SK-MEL-5 (cell line): ENCODE data around the gene PNPLA2. TPM values are rescaled to one million over a fixed set of nuclear protein-coding genes. Genes with fewer than 3 reads are reported as not detected.

Source experiments
- DNase-seq: peaks from one replicate; pipeline ENCODE4 v3.0.0-alpha.2; 2016; ENCODE audit warnings: low read depth, low spot score
- in situ Hi-C: cut with HindIII; loops from 2 replicates; pipeline ENCODE4 v1.10.0; 2016; ENCODE audit warnings: low sequenced_read_pairs, high pct_unique_total_duplicates, low pct_unique_long_range_greater_than_20kb
- total RNA-seq: library from RNA; depleted of rRNA; stranded (reverse); fragments of >200 nt; shearing (Covaris generic); gene quantifications from 2 replicates; pipeline ENCODE4 v1.2.3, GENCODE V29; 2014

PNPLA2 gene
- total RNA-seq, 1 experiment from 2014 or later, result 6.3 TPM

DNA sequence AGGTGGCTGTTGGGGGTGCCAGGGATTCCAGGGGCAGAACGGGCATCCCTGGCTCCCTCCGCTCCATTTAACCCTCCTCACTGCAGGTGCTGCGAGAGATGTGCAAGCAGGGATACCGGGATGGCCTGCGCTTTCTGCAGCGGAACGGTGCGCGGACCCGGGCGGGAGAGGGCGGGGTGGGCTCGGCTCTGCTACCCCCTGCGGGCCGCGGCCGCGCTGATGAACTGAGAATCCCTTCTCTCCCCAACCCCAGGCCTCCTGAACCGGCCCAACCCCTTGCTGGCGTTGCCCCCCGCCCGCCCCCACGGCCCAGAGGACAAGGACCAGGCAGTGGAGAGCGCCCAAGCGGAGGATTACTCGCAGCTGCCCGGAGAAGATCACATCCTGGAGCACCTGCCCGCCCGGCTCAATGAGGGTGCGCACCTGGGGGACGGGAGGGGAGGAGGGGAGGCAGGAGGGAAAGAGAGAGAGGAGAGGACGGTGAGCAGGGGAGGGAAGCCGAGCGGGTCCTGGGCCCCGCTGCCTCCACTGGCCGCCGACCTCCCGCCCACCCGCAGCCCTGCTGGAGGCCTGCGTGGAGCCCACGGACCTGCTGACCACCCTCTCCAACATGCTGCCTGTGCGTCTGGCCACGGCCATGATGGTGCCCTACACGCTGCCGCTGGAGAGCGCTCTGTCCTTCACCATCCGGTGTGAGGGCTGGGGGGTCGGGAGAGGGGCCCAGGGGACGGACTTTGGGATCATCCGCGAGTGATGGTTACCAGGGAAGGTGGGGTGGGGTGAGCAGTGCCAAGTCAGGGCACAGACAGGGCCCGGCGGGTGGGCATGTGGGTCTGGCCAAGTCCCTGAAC lies 5.0 kb downstream of the PNPLA2 start:
- in situ Hi-C loops, result no loop called here
- no peak for DNase-seq

DNA sequence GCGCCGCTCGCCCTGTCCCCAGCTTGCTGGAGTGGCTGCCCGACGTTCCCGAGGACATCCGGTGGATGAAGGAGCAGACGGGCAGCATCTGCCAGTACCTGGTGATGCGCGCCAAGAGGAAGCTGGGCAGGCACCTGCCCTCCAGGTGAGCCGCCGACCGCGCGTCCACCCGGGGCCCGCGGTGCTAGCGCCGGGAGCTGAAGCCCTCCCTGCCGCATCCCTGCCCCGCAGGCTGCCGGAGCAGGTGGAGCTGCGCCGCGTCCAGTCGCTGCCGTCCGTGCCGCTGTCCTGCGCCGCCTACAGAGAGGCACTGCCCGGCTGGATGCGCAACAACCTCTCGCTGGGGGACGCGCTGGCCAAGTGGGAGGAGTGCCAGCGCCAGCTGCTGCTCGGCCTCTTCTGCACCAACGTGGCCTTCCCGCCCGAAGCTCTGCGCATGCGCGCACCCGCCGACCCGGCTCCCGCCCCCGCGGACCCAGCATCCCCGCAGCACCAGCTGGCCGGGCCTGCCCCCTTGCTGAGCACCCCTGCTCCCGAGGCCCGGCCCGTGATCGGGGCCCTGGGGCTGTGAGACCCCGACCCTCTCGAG lies 5.7 kb downstream of the PNPLA2 start:
- in situ Hi-C loops, result no loop called here

DNA sequence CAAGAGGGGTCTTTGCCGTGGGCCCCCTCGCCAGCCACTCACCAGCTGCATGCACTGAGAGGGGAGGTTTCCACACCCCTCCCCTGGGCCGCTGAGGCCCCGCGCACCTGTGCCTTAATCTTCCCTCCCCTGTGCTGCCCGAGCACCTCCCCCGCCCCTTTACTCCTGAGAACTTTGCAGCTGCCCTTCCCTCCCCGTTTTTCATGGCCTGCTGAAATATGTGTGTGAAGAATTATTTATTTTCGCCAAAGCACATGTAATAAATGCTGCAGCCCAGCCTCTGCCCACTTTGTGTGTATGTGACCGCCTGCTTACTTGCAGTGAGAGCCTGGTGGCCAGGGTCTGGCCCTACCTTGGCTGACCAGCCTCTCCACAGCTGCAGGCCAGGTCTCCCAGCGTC lies 6.2 kb downstream of the PNPLA2 start:
- no peak for DNase-seq
- in situ Hi-C loops, result no loop called here

More for the DNA sequence above, 5.7 kb downstream of the PNPLA2 start:
- DNase-seq, result no peak

DNA sequence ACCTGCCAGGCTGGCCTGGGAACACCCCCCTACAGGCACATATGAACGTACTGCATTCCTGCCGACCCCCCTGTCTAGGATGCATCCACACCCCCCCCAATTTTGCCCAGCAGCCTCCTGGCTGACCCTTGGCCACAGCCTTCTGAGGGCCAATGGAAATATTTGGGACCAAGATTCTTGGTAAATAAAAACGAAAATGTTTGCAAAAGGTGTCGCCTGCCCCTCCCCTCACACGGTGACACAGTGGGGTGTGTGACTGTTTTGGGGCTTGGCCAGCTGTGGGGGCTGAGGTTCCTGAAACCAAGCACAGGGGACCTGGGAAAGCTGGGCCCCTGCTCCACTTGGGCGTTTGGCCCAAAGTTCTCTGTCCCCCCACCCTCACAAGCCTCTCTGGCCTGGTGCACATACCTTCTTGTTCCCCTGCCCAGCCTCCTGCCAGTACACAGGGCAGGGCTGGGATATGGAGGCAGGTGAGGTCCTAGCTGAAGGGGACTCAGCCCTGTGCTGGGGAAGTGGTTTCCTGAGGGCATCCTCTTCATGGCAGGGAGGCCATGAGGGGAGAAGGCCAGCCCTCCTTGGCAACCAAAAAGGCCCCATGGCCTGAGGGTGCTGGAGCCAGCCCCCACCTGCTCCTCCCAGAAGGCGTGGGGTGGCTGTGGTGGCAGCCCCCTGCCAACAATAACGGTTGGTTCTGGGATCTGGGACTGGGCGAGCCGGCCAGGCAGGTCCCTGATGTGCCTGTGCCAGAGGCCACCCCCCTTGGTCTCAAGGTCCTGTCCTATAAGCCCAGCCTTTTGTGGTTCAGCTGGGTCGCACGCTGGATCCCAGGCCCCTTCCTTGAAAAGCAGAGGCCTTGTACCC lies 6.9 kb downstream of the PNPLA2 start:
- no peak for DNase-seq
- in situ Hi-C loops, result no loop called here

- in situ Hi-C loops, result no loop called here
- DNase-seq, result no peak
These were observed 7.5 kb downstream of the PNPLA2 start for GRCh38 chr11:826227-826621.

DNA sequence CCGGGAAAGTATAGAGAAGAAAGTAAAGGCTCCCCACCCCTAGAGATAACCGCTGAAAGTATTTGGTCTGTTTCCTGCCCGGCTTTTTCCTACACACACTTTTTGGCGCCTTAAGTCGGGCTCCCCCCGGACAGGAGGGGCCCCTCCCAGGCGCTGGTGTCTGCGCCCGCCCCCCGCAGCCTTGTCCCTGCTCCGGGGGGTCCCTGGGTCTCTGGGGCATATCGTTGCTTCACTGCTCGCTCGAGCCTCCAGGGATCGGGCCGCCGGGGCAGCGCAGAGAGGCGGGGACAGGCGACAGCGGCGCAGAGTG lies 8.1 kb downstream of the PNPLA2 start:
- in situ Hi-C loops, result no loop called here
- no peak for DNase-seq

DNA sequence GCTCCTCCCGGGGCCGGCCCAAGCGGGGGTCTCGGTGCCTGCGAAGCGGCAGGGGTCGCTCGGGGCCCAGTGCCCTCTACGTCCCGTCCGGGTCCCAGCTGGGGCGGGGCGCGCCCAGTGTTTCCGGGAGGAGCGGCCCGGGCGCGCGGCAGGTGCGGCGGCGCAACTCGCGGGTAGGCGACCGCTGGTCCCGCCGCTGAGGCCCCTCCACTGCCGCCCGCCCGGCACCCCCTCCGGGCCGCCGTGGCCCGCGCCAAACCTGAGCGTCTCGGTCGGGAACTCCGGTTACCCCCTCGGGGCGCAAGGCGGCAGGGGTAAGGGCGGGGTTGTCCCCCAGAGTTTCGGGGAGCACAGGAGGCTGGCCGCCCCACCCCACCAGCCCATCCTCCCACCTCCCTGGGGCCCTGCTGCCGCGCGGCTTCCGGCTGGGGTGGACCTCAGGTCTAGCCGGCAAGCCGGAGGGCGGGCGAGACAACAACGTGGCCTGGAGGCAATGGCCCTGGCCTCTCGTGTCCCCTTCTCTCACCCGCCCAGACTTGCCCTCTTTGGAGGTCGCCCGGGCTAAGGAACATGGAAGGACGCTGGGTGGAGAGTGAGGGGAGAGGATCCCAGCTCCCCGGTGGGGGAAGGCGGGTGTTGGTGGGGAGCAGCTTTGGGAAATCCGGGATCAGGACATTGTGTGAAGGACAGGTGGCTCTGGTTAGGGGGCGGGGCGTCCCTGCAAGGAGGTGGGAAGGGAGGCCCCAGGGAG lies 8.6 kb downstream of the PNPLA2 start:
- in situ Hi-C loops, result no loop called here
- no peak for DNase-seq

DNA sequence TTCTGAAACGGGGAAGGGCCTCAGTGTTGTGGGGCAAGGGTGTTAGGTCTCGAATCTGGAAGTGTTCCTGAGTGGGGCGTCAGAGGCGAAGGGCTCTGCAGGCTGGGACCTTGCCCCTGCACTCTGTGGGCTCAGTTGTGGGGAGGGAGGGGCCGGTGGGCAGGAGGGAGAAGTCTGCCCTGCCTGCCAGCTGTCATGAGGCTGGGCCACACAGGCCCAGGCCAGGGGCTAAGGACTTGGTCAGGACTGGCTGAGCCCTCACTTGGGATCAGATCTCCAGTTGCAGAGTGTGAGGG lies 9.1 kb downstream of the PNPLA2 start, which contains the start of gene CRACR2B:
Gene CRACR2B (plus strand): TSS at position 23 of the 296 bp plus-strand sequence. CDS start 689 bp downstream, outside the sequence.
- in situ Hi-C loops, result no loop called here
- DNase-seq, result no peak

DNA sequence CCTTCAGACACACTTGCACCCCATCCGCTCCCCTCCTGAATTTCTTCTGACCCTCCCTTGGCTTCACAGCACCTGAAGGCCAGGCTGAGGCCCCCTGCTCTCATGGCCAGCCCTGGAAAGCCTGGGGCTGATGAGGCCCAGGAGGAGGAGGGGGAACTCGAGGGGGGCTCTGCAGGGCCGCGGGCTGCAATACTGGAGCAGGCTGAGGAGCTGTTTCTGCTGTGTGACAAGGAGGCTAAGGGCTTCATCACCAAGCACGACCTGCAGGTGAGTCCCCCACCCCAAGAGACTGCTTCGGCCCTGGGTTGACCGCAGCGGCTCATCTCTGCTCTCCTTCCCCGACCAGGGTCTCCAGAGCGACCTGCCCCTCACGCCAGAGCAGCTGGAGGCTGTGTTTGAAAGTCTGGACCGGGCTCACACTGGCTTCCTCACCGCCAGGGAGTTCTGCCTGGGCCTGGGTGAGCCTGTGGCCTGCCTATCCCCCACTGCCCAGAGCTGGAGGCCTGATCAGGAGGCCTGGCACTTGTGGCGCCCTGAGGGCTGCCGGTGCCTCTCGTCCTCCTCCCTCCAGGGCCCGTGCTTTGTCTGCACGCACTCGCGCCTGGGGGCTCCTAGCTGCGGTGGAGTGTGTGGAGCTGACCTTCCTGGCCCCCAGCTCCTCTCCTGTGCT lies 9.9 kb downstream of the PNPLA2 start:
- DNase-seq, result no peak
- in situ Hi-C loops, result no loop called here

GRCh38 chr11:829176-829846 lies 10.6 kb downstream of the PNPLA2 start:
- no peak for DNase-seq

DNA sequence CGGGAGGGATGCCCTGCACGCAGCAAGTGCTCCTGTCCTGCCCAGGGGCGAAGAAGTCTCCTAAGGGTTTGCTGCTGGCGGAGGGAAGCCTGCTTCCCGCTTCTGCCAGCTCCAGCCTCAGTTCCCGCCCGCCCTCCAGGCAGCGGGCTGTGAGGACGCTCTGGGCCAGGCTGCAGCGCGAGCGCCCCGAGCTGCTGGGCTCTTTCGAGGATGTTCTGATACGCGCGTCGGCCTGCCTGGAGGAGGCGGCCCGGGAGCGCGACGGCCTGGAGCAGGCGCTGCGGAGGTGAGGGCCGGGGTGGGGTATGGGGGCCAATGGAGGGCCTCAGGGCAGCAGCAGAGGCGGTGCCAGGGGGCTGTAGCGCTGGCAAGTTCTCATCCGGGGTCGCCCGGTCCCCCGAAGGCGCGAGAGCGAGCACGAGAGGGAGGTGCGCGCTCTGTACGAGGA lies 11.2 kb downstream of the PNPLA2 start:
- no peak for DNase-seq
- in situ Hi-C loops, result no loop called here

More at GRCh38 chr11:829176-829846, 10.6 kb downstream of the PNPLA2 start:
- in situ Hi-C loops, result no loop called here

GRCh38 chr11:830295-831117 lies 11.8 kb downstream of the PNPLA2 start:
- in situ Hi-C loops, result no loop called here
- no peak for DNase-seq

DNA sequence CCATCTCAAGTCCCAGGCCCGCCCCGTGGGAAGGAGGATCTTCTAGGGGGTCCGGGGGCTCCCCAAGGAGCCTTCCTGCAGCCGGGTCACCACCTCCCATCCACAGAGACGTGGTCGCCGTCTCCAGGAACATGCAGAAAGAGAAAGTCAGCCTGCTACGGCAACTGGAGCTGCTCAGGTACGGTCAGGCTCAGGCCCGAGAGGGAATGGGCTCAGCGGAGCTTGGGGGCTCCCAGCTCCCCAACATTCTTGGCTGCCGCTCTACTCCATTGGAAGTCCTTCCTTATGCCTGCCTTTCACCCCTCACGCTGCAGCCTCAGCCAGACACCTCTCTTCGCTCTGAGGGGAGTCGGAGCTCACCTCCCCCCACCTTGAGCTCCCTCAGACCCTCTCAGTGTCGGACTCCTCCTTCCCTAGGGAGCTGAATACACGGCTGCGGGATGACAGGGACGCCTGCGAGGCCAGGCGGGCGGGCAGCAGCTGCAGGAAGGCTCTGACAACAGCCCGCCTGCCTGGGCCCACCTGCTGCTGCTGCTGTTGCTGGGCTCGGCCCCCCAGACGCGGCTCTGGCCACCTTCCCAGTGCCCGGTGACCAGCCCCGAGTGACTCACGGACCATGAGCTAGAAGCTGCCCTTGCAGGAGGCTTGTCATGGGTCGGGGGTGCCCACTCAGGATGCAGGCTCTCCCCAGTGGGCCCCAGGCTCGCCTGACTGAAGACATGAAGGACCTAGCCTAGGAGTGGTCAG lies 12.6 kb downstream of the PNPLA2 start:
- DNase-seq, result no peak
- in situ Hi-C loops, result no loop called here

DNA sequence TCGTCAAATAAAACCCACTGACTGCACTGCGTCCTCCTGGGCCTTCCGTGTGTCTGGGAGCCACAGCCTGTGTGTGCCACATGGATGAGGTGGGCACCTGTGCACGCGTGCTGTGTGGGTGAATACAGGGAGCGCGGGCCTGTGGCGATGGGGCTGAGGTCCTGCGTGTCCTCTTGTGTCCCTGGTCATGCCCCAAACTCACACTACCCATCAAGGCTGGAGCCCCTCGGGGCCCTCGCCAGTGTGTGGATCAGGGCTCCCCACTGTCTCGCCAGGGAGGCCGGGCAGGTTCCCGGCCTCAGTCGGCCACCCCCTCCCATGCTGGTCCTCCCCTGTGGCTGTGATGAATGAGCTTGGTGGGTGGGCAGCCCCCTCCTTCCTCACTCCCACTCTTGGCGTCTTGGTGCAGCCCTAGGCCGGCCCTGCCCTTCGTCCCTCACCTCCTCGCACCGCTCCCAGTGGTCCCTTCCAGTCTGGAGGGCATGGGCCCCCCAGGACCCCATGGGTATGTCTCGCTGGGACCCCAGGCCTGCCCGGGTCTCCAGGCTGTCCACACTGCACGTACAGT lies 13.3 kb downstream of the PNPLA2 start:
- no peak for DNase-seq
- in situ Hi-C loops, result no loop called here

DNA sequence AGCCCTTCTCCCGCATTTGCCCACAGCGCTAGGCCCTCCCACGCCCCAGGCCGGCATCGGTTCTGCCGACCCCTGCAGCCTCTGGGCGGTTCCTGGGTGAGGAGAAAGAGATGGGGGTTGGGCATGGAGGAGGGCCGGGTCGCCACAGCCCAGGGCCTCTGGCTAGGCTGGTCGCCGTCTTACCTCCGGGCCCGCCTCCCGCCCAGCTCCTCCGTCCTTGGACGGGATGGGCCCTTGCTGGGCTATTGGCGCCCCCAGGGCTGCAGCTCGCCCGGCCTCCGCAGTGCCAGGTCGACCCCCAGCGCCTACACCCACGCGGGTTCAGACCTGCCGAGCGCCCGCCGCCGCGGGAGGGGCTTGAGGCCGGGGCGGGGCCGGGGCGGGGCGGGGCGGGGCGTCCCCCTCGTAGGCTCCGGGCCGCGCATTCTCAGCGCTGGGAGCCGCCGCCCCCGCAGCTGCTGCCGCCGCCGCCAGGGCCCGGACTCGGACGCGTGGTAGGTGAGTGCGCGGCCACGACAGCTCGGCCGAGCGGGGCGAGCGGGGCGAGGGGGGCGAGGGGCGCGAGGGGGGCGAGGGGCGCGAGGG lies 13.9 kb downstream of the PNPLA2 start, which contains the start of gene CD151:
Gene CD151 (plus strand): TSS at position 424 of the 585 bp plus-strand sequence. CDS start 3,118 bp downstream, outside the sequence.
- in situ Hi-C loops, result no loop called here
- DNase-seq, result peak; percentile 59
